CD8-positive, alpha-beta memory T cell (primary cell): ENCODE measurements around the gene ZNF618. TPM values are rescaled to one million over a fixed set of nuclear protein-coding genes. Genes with fewer than 3 reads are reported as not detected.

Source experiments
- CTCF ChIA-PET: fragments of 350-600 bp; sonication (Branson Sonifier 250); formaldehyde crosslinking; loops from one replicate; lab custom pipeline; 2021; ENCODE audit warnings: antibody characterized with exemption; lab: Charles Lee
- POLR2A ChIA-PET: fragments of 350-600 bp; sonication (Branson Sonifier 250); formaldehyde crosslinking; loops from one replicate; lab custom pipeline; 2021; ENCODE audit warnings: antibody characterized with exemption; lab: Charles Lee
- DNase-seq, 5 donors: peaks; one replicate each; pipeline versions ENCODE4 v3.0.0 to v3.0.0-alpha.2; 2020 to 2022; ENCODE audit warnings: mixed read lengths in 1 of 5
- H3K27ac ChIP-seq: one replicate; pipeline ENCODE4 v1.7.0; 2013; ENCODE audit warnings: low read depth, mild to moderate bottlenecking, low read length, moderate library complexity
- H3K27me3 ChIP-seq: 2 replicates; pipeline ENCODE4 v1.7.0; 2013; ENCODE audit warnings: low read length, mild to moderate bottlenecking; ENCODE audit not compliant: insufficient read depth, poor library complexity, severe bottlenecking
- H3K36me3 ChIP-seq: 2 replicates; pipeline ENCODE4 v1.7.0; 2013; ENCODE audit warnings: mild to moderate bottlenecking, low read length, moderate library complexity; ENCODE audit not compliant: insufficient read depth
- H3K4me1 ChIP-seq: 2 replicates; pipeline ENCODE4 v1.7.0; 2013; ENCODE audit warnings: mild to moderate bottlenecking, low read length, moderate library complexity; ENCODE audit not compliant: insufficient read depth
- H3K4me3 ChIP-seq: 2 replicates; pipeline ENCODE4 v1.7.0; 2013; ENCODE audit warnings: mild to moderate bottlenecking, low read length
- H3K9me3 ChIP-seq: 2 replicates; pipeline ENCODE4 v1.7.0; 2013; ENCODE audit warnings: mild to moderate bottlenecking, low read length
- H3K27ac Mint-ChIP-seq, 8 donors: one replicate each; pipeline ENCODE4 v1.8.0; 2020 to 2021; ENCODE audit warnings: mixed read lengths in 8 of 8, mild to moderate bottlenecking in 6 of 8, inconsistent platforms in 3 of 8, moderate library complexity in 3 of 8
- H3K27me3 Mint-ChIP-seq, 2 donors: one replicate each; pipeline ENCODE4 v1.8.0; 2020 to 2021; ENCODE audit warnings: mixed read lengths in 2 of 2, mild to moderate bottlenecking in 1 of 2, moderate library complexity in 1 of 2
- H3K36me3 Mint-ChIP-seq, 3 donors: one replicate each; pipeline ENCODE4 v1.8.0; 2020 to 2021; ENCODE audit warnings: mixed read lengths in 3 of 3, inconsistent platforms in 1 of 3, mild to moderate bottlenecking in 1 of 3
- H3K4me1 Mint-ChIP-seq, 3 donors: one replicate each; pipeline ENCODE4 v1.8.0; 2020 to 2021; ENCODE audit warnings: mixed read lengths in 3 of 3, inconsistent platforms in 1 of 3, mild to moderate bottlenecking in 1 of 3
- H3K4me3 Mint-ChIP-seq, 7 donors: one replicate each; pipeline ENCODE4 v1.8.0; 2020 to 2021; ENCODE audit warnings: mixed read lengths in 7 of 7, mild to moderate bottlenecking in 6 of 7, moderate library complexity in 4 of 7, inconsistent platforms in 2 of 7
- H3K9me3 Mint-ChIP-seq, 5 donors: one replicate each; pipeline ENCODE4 v1.8.0; 2020 to 2022; ENCODE audit warnings: mixed read lengths in 5 of 5, mild to moderate bottlenecking in 3 of 5, moderate library complexity in 2 of 5, inconsistent platforms in 1 of 5
- polyA plus RNA-seq: library from polyadenylated mRNA; unstranded; fragments of 300-500 nt; fragmentation: Illumina TruSeq; gene quantifications from one replicate; pipeline ENCODE4 v1.2.3, GENCODE V29; 2021
- total RNA-seq, 2 experiments: library from RNA; stranded (reverse); gene quantifications; one replicate each; pipeline ENCODE4 v1.2.3, GENCODE V29; 2021

The ZNF618 gene
- total and polyA plus RNA-seq, 3 experiments from 2014 or later: 0.55 to 1.2 (median 0.57) TPM

DNA sequence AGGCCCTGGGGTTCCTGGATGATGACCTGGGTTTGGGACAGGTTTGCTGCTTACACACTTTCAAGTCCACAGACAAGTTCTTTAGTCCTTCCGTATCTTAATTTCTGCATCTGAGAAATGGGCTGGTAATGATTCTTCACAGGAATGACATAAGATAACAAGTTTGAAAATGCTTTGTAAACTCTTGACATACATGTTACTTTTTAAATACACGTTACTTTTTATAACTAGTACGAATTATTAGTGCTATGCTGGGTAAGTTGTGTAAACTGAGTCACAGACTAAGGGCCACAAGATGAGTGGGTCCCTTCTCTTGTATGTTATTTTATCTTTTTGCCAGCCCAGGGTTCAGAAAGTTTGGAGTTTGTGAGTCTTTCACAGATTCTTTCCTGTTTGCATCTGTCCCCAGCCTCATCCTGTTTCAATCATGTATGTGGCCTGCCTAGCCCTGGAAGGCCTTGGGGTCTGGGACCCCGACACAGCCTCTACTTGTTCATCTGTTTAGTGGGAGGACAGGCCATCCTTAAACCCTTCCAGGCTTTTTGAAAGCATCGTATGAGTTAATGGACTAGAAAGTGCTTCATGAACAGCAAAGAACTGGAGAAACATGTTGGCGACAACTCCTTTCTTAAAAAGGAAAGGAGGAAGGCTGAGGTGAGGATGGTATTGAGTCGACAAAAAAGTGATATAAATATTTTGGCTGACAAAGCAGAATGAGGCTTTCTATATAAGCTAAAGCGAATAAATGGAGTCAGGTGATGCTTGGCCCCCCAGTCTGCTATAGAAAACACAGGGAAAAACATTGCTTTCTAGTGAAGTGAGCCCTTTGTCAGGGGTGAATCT is 9.3 kb downstream of the ZNF618 start:
- peak overlapping the region; percentile 52 for H3K4me3 ChIP-seq
- peaks cover 0 to 3% of the 10 kb centered on the region in 2 donors for H3K27me3 Mint-ChIP-seq
- H3K27ac Mint-ChIP-seq: peak overlapping the region in 3 of 8 donors; percentile 38 to 67 (median 63)
- no peak for DNase-seq
- CTCF ChIA-PET: no interaction called here
- H3K27me3 ChIP-seq: no peaks in the 10 kb centered on the region
- H3K4me1 Mint-ChIP-seq: peaks cover 10 to 22% (median 15%) of the 10 kb centered on the region in 3 donors
- no peaks in the 10 kb centered on the region for H3K36me3 ChIP-seq
- no peaks in the 10 kb centered on the region for H3K36me3 Mint-ChIP-seq
- peak overlapping the region; percentile 23 to 82 (median 73) for H3K4me3 Mint-ChIP-seq
- H3K27ac ChIP-seq: no peak overlapping the region
- POLR2A ChIA-PET: no interaction called here
- H3K9me3 Mint-ChIP-seq: peaks cover 0 to 6% (median 0%) of the 10 kb centered on the region in 5 donors
- H3K4me1 ChIP-seq: peaks cover 8% of the 10 kb centered on the region
- H3K9me3 ChIP-seq: no peaks in the 10 kb centered on the region

DNA sequence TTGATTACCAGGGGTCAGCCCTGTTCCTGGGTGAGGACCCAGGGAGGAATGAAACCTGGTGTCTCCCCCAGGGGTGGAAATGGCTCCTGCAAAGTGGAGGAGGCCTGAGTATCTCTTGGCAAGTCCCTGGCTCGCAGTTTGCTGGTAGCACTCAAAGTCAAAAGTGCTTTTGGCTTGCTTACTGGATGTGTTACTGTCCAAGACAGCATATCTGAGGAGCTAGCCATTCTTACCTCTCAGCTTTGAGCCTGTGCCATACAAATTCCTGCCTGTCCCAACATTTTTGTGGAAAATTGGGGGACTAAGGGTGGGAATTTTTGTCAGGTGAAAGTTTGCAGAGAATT is 9.9 kb downstream of the ZNF618 start:
- H3K4me1 ChIP-seq: peaks cover 8% of the 10 kb centered on the region
- Mint-ChIP-seq H3K4me1 (peaks cover 10 to 22% (median 15%) of the 10 kb centered on the region in 3 donors), H3K36me3 (no peaks in the 10 kb centered on the region), H3K4me3 (peak overlapping the region; percentile 51 to 82 (median 76)), H3K27me3 (peaks cover 0 to 3% of the 10 kb centered on the region in 2 donors), H3K27ac (peak overlapping the region in 4 of 8 donors; percentile 39 to 83 (median 65)), H3K9me3 (peaks cover 0 to 11% (median 2%) of the 10 kb centered on the region in 5 donors)
- no peak overlapping the region for H3K27ac ChIP-seq
- no peaks in the 10 kb centered on the region for H3K36me3 ChIP-seq
- ChIA-PET CTCF (no interaction called here), POLR2A (no interaction called here)
- no peak for DNase-seq
- no peaks in the 10 kb centered on the region for H3K9me3 ChIP-seq
- no peaks in the 10 kb centered on the region for H3K27me3 ChIP-seq
- H3K4me3 ChIP-seq: peak overlapping the region; percentile 52

DNA sequence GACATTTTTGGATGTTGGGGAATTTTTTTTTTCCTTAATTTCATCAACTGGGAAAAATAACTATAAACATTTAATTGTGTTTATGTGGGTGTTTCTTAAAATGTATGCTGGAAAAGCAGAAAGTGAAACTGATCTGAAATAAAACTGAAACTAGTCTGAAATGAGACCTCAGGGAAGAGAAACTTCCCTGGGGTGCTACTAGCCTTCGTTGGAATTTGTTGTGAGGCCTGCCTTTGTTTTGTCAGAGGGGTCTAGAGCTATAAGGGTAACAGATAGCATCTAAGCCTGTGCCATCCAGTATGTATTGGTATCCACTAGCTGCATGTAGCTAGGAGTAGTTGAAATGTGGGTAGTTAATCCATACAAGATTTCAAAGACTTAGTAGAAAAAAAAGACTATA is 10.4 kb downstream of the ZNF618 start:
- Histone ChIP-seq H3K4me3 (peak overlapping the region; percentile 52), H3K9me3 (no peaks in the 10 kb centered on the region), H3K27me3 (no peaks in the 10 kb centered on the region), H3K27ac (no peak overlapping the region), H3K4me1 (peaks cover 8% of the 10 kb centered on the region), H3K36me3 (no peaks in the 10 kb centered on the region)
- Mint-ChIP-seq H3K4me3 (peak overlapping the region; percentile 55 to 82 (median 76)), H3K9me3 (peaks cover 0 to 13% (median 2%) of the 10 kb centered on the region in 5 donors), H3K36me3 (no peaks in the 10 kb centered on the region), H3K27me3 (peaks cover 0 to 3% of the 10 kb centered on the region in 2 donors), H3K27ac (peak overlapping the region in 4 of 8 donors; percentile 26 to 83 (median 53)), H3K4me1 (peaks cover 10 to 22% (median 15%) of the 10 kb centered on the region in 3 donors)
- ChIA-PET CTCF (no interaction called here), POLR2A (no interaction called here)
- no peak for DNase-seq

DNA sequence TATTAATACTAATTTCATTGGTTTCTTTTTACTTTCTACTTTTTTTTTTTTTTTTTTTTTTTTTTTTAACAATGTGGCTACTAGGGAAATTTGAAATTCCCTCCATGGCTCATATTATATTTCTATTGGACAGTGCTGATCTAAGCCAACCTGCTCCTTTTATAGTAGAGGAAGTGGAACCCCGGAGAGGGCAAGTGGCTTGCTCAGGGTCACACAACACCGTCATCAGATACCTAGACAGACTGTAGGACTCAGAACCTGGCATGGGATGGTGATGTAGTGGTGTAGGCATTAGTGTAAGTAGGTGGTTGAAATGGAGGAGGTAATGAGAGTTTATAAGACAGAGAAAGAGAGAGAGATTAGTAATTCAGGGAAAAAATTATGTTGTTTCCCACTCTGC is 10.8 kb downstream of the ZNF618 start:
- H3K27ac Mint-ChIP-seq: peak overlapping the region in 1 of 8 donors; percentile 1
- H3K4me1 ChIP-seq: peaks cover 8% of the 10 kb centered on the region
- H3K4me3 ChIP-seq: no peak overlapping the region
- H3K4me1 Mint-ChIP-seq: peaks cover 10 to 22% (median 15%) of the 10 kb centered on the region in 3 donors
- POLR2A ChIA-PET: no interaction called here
- H3K36me3 ChIP-seq: no peaks in the 10 kb centered on the region
- no peaks in the 10 kb centered on the region for H3K9me3 ChIP-seq
- DNase-seq: no peak
- peaks cover 0 to 13% (median 2%) of the 10 kb centered on the region in 5 donors for H3K9me3 Mint-ChIP-seq
- H3K4me3 Mint-ChIP-seq: no peak overlapping the region
- H3K27me3 ChIP-seq: no peaks in the 10 kb centered on the region
- H3K27ac ChIP-seq: no peak overlapping the region
- peaks cover 0 to 3% of the 10 kb centered on the region in 2 donors for H3K27me3 Mint-ChIP-seq
- H3K36me3 Mint-ChIP-seq: no peaks in the 10 kb centered on the region
- CTCF ChIA-PET: no interaction called here

DNA sequence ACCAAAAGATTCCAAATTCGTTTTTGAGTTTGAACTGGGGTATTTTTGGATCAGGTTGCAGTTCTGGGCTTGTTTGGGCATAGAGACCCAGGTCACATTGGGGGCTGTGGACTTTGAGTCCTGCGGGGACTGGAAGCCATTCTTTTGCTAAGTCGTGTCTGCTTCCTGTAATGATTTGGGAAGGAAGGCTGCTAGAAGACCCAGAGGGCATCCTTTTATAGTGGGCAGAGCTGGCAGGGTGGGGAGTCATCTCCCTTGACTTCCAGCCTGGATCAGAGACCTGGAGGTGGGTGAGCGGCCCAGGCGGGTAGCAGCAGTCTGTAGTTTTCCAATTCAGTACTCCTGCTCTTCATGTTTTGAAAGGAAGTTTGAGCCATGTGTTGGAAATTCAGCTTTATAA is 11.3 kb downstream of the ZNF618 start:
- H3K27me3 ChIP-seq: no peaks in the 10 kb centered on the region
- peaks cover 8% of the 10 kb centered on the region for H3K4me1 ChIP-seq
- peaks cover 10 to 22% (median 15%) of the 10 kb centered on the region in 3 donors for H3K4me1 Mint-ChIP-seq
- no peaks in the 10 kb centered on the region for H3K9me3 ChIP-seq
- CTCF ChIA-PET: no interaction called here
- no peaks in the 10 kb centered on the region for H3K36me3 Mint-ChIP-seq
- H3K4me3 ChIP-seq: no peak overlapping the region
- POLR2A ChIA-PET: no interaction called here
- peak overlapping the region in 1 of 8 donors; percentile 15 for H3K27ac Mint-ChIP-seq
- DNase-seq: no peak
- H3K4me3 Mint-ChIP-seq: peak overlapping the region in 1 of 7 donors; percentile 37
- no peak overlapping the region for H3K27ac ChIP-seq
- no peaks in the 10 kb centered on the region for H3K36me3 ChIP-seq
- H3K9me3 Mint-ChIP-seq: peaks cover 0 to 13% (median 2%) of the 10 kb centered on the region in 5 donors
- peaks cover 0 to 3% of the 10 kb centered on the region in 2 donors for H3K27me3 Mint-ChIP-seq

DNA sequence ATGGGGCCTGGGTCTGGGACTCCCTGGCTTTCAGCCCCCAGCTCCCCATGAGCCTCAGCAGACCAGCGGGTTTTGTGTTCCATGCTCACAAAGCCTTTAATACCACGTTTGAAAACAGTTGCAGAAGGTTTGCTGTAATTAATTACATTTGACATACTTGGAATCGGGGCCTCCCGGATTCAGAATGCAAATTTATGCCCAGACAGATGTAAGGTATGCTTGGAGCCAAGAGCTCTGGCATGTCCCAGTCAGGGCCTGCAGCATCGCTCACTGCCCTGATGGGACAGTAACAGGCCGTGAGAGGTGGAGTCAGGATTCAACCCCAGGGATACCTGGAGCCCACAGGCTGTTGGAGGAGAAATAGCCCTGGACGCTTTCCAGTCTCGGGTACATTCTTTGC is 12.2 kb downstream of the ZNF618 start:
- Mint-ChIP-seq H3K4me1 (peaks cover 10 to 22% (median 15%) of the 10 kb centered on the region in 3 donors), H3K4me3 (no peak overlapping the region), H3K36me3 (no peaks in the 10 kb centered on the region), H3K9me3 (peaks cover 0 to 13% (median 2%) of the 10 kb centered on the region in 5 donors), H3K27me3 (no peaks in the 10 kb centered on the region), H3K27ac (no peak overlapping the region)
- H3K36me3 ChIP-seq: no peaks in the 10 kb centered on the region
- H3K9me3 ChIP-seq: no peaks in the 10 kb centered on the region
- no peak overlapping the region for H3K4me3 ChIP-seq
- POLR2A ChIA-PET: no interaction called here
- CTCF ChIA-PET: no interaction called here
- H3K27ac ChIP-seq: no peak overlapping the region
- H3K4me1 ChIP-seq: peaks cover 8% of the 10 kb centered on the region
- DNase-seq: no peak
- H3K27me3 ChIP-seq: no peaks in the 10 kb centered on the region

DNA sequence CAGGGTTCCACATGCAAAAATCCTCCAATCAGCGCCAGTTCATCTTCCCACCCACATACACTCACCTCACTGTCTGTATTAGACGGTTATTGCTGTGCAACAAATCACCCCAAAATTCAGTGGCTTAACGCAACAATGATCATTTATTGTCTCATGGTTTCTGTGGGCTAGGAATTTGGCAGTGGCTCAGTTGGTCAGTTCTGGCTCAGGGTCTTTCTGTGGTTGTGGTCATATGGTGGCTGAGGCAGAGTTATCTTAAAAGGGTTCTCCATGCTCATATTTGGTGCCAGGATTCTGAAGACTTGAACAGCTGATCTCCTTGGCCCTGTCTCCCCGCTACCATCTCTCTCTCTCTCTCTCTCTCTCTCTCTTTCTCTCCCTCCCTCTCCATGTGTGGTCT is 12.9 kb downstream of the ZNF618 start:
- Mint-ChIP-seq H3K27me3 (no peaks in the 10 kb centered on the region), H3K36me3 (no peaks in the 10 kb centered on the region), H3K4me3 (no peak overlapping the region), H3K9me3 (peaks cover 0 to 13% (median 2%) of the 10 kb centered on the region in 5 donors), H3K4me1 (peaks cover 10 to 22% (median 15%) of the 10 kb centered on the region in 3 donors), H3K27ac (no peak overlapping the region)
- DNase-seq: no peak
- H3K4me3 ChIP-seq: no peak overlapping the region
- no peaks in the 10 kb centered on the region for H3K36me3 ChIP-seq
- POLR2A ChIA-PET: no interaction called here
- no peaks in the 10 kb centered on the region for H3K9me3 ChIP-seq
- H3K27ac ChIP-seq: no peak overlapping the region
- CTCF ChIA-PET: no interaction called here
- H3K27me3 ChIP-seq: no peaks in the 10 kb centered on the region
- peaks cover 8% of the 10 kb centered on the region for H3K4me1 ChIP-seq

DNA sequence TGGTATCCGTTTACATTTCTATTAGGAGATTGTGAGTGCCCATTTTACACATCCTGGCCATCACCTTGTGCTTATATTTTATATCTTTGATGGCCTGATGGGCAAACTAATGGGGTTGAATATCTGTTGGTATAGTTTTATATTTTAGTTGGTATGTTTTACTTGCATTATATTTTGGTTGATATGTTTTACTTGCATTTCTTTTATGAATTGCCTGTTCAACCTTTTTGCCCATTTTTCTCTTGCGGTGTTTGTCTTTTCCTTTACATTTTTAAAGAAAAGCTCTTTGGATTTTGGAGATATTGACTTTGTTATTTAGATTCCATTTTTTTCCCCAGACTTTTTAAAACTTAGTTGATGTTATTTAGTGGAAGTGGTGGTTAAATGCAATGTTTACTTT is 14.6 kb downstream of the ZNF618 start:
- H3K27me3 Mint-ChIP-seq: peaks cover 0 to 5% of the 10 kb centered on the region in 2 donors
- peaks cover 10 to 17% (median 10%) of the 10 kb centered on the region in 3 donors for H3K4me1 Mint-ChIP-seq

More for the DNA sequence above, 14.6 kb downstream of the ZNF618 start:
- H3K36me3 Mint-ChIP-seq: no peaks in the 10 kb centered on the region
- POLR2A ChIA-PET: no interaction called here
- CTCF ChIA-PET: no interaction called here
- no peaks in the 10 kb centered on the region for H3K27me3 ChIP-seq
- no peak overlapping the region for H3K4me3 Mint-ChIP-seq
- H3K27ac Mint-ChIP-seq: no peak overlapping the region
- H3K36me3 ChIP-seq: no peaks in the 10 kb centered on the region
- H3K4me1 ChIP-seq: peaks cover 8% of the 10 kb centered on the region
- H3K9me3 ChIP-seq: no peaks in the 10 kb centered on the region
- H3K4me3 ChIP-seq: no peak overlapping the region
- peaks cover 0 to 13% (median 2%) of the 10 kb centered on the region in 5 donors for H3K9me3 Mint-ChIP-seq
- DNase-seq: no peak
- H3K27ac ChIP-seq: no peak overlapping the region
